IMR-90 (cell line): ENCODE results near the gene RTN4IP1. TPM values are rescaled to one million over a fixed set of nuclear protein-coding genes. Genes with fewer than 3 reads are reported as not detected.

Experiments
- ATAC-seq: fragments of 200-7000 bp; cut with Tn5 transposase; 2 replicates; pipeline ENCODE4 v1.9.1; 2020; ENCODE audit warnings: low read depth, mild to moderate bottlenecking, moderate library complexity
- BruUV-seq: library from RNA; stranded (reverse); fragments of 400-500 nt; replicated peaks from 2 replicates; lab custom pipeline; 2021; lab: Mats Ljungman, UMichigan
- CTCF ChIA-PET: fragments of 300-600 bp; formaldehyde crosslinking; extraction: SDS; loops from one replicate; lab custom pipeline; 2021; ENCODE audit warnings: antibody characterized with exemption; lab: Yijun Ruan, JAX
- POLR2A ChIA-PET: fragments of 300-600 bp; sonication (Branson Sonifier 250); formaldehyde crosslinking; loops from one replicate; lab custom pipeline; 2022; ENCODE audit warnings: antibody characterized with exemption; ENCODE audit not compliant: unreplicated experiment; lab: Charles Lee
- DNase-seq: peaks from one replicate; pipeline ENCODE4 v3.0.0; 2013
- H2AFZ ChIP-seq: replicated peaks from 2 replicates; pipeline ENCODE3; 2013; ENCODE audit warnings: low read length, mild to moderate bottlenecking; ENCODE audit not compliant: poor library complexity
- H2AK5ac ChIP-seq: 2 replicates; pipeline ENCODE4 v1.6.1; 2013; ENCODE audit warnings: low read depth, low read length, inconsistent platforms
- H2AK9ac ChIP-seq: replicated peaks from 2 replicates; pipeline ENCODE3; 2013; ENCODE audit warnings: mild to moderate bottlenecking, low read depth, low read length, moderate library complexity; ENCODE audit not compliant: poor library complexity
- H2BK120ac ChIP-seq: 2 replicates; pipeline ENCODE4 v1.6.1; 2013; ENCODE audit warnings: low read depth, low read length, inconsistent platforms
- H2BK15ac ChIP-seq: 3 replicates; pipeline ENCODE4 v1.6.1; 2013; ENCODE audit warnings: low read depth, low read length, inconsistent platforms
- H2BK20ac ChIP-seq: 2 replicates; pipeline ENCODE4 v1.6.1; 2013; ENCODE audit warnings: low read depth, mild to moderate bottlenecking, inconsistent platforms, low read length, moderate library complexity
- H2BK5ac ChIP-seq: 2 replicates; pipeline ENCODE4 v1.6.1; 2013; ENCODE audit warnings: mild to moderate bottlenecking, low read depth, low read length, inconsistent platforms; ENCODE audit not compliant: poor library complexity, severe bottlenecking
- H3K14ac ChIP-seq: replicated peaks from 2 replicates; pipeline ENCODE4 v1.6.1; 2013; ENCODE audit warnings: low read depth, low read length, inconsistent platforms
- H3K18ac ChIP-seq: 2 replicates; pipeline ENCODE4 v1.6.1; 2013; ENCODE audit warnings: low read depth, low read length, control low read depth
- H3K23ac ChIP-seq: 2 replicates; pipeline ENCODE4 v1.6.1; 2013; ENCODE audit warnings: low read depth, low read length, inconsistent platforms
- H3K27ac ChIP-seq: 2 replicates; pipeline ENCODE4 v1.5.1; 2013; ENCODE audit warnings: mild to moderate bottlenecking, control low read depth, low read length; ENCODE audit not compliant: insufficient read depth
- H3K27me3 ChIP-seq: 2 replicates; pipeline ENCODE4 v1.6.1; 2013; ENCODE audit warnings: low read length; ENCODE audit not compliant: control insufficient read depth, insufficient read depth
- H3K36me3 ChIP-seq: 2 replicates; pipeline ENCODE4 v1.6.1; 2013; ENCODE audit warnings: low read length, mixed read lengths; ENCODE audit not compliant: control insufficient read depth, insufficient read depth
- H3K4ac ChIP-seq: 2 replicates; pipeline ENCODE4 v1.6.1; 2013; ENCODE audit warnings: low read depth, low read length, inconsistent platforms
- H3K4me1 ChIP-seq: 2 replicates; pipeline ENCODE4 v1.6.1; 2013; ENCODE audit warnings: low read length, mixed read lengths; ENCODE audit not compliant: control insufficient read depth, insufficient read depth
- H3K4me2 ChIP-seq: 2 replicates; pipeline ENCODE4 v1.6.1; 2013; ENCODE audit warnings: low read depth, mild to moderate bottlenecking, control low read depth, low read length, moderate library complexity
- H3K4me3 ChIP-seq: 2 replicates; pipeline ENCODE4 v1.5.1; 2013; ENCODE audit warnings: low read depth, mild to moderate bottlenecking, control low read depth, low read length, moderate library complexity; ENCODE audit not compliant: insufficient read depth
- H3K56ac ChIP-seq: 2 replicates; pipeline ENCODE4 v1.6.1; 2013; ENCODE audit warnings: low read length, inconsistent platforms; ENCODE audit not compliant: insufficient read depth; ENCODE audit errors: extremely low read depth
- H3K79me1 ChIP-seq, 2 experiments: 2 replicates each; pipeline ENCODE4 v1.6.1; 2013; ENCODE audit warnings: low read length in 2 of 2, inconsistent platforms in 1 of 2, low read depth in 1 of 2
- H3K9ac ChIP-seq: 2 replicates; pipeline ENCODE4 v1.6.1; 2013; ENCODE audit warnings: low read depth, low read length, control low read depth
- H3K9me1 ChIP-seq: 2 replicates; pipeline ENCODE4 v1.6.1; 2013; ENCODE audit warnings: low read length, inconsistent platforms; ENCODE audit not compliant: insufficient read depth
- H3K9me3 ChIP-seq: 2 replicates; pipeline ENCODE4 v1.6.1; 2013; ENCODE audit warnings: low read length; ENCODE audit not compliant: control insufficient read depth, insufficient read depth
- H4K20me1 ChIP-seq: 2 replicates; pipeline ENCODE4 v1.6.1; 2013; ENCODE audit warnings: low read length, inconsistent platforms; ENCODE audit not compliant: insufficient read depth
- H4K5ac ChIP-seq: 2 replicates; pipeline ENCODE4 v1.6.1; 2013; ENCODE audit warnings: mild to moderate bottlenecking, low read depth, low read length, control low read depth
- H4K8ac ChIP-seq, 2 experiments: 2 replicates each; pipeline ENCODE4 v1.6.1; 2013; ENCODE audit warnings: low read depth in 2 of 2, low read length in 2 of 2, control low read depth in 1 of 2, inconsistent platforms in 1 of 2
- H4K91ac ChIP-seq: 2 replicates; pipeline ENCODE4 v1.6.1; 2013; ENCODE audit warnings: low read depth, low read length, inconsistent platforms; ENCODE audit not compliant: insufficient read depth
- CHD1 ChIP-seq: IDR thresholded peaks from 2 replicates; pipeline ENCODE4 v1.6.1; 2012; ENCODE audit warnings: low read depth, low read length, improper control_type of control experiment
- MAFK ChIP-seq: IDR thresholded peaks from 2 replicates; pipeline ENCODE4 v1.6.1; 2012; ENCODE audit warnings: low read depth, low read length, improper control_type of control experiment
- MAZ ChIP-seq: IDR thresholded peaks from 2 replicates; pipeline ENCODE4 v1.6.1; 2012; ENCODE audit warnings: low read depth, mild to moderate bottlenecking, low read length, improper control_type of control experiment, moderate library complexity, borderline replicate concordance
- MXI1 ChIP-seq: IDR thresholded peaks from 2 replicates; pipeline ENCODE4 v1.6.1; 2012; ENCODE audit warnings: low read depth, mild to moderate bottlenecking, low read length, moderate library complexity, borderline replicate concordance
- POLR2A ChIP-seq: IDR thresholded peaks from 2 replicates; pipeline ENCODE4 v1.6.1; 2012; ENCODE audit warnings: mild to moderate bottlenecking, low read depth, low read length
- RAD21 ChIP-seq: IDR thresholded peaks from 2 replicates; pipeline ENCODE4 v1.6.1; 2012; ENCODE audit warnings: low read length, improper control_type of control experiment
- RCOR1 ChIP-seq: IDR thresholded peaks from 2 replicates; pipeline ENCODE4 v1.6.1; 2012; ENCODE audit warnings: mild to moderate bottlenecking, low read length, improper control_type of control experiment; ENCODE audit not compliant: insufficient replicate concordance
- SMC3 ChIP-seq: fragments of 150-350 bp; IDR thresholded peaks from 2 replicates; pipeline ENCODE4 v1.6.1; 2016; ENCODE audit warnings: low read depth, mild to moderate bottlenecking, antibody characterized with exemption, low read length, moderate library complexity
- USF2 ChIP-seq: fragments of 150-350 bp; IDR thresholded peaks from 2 replicates; pipeline ENCODE4 v1.6.1; 2017; ENCODE audit warnings: mild to moderate bottlenecking, antibody characterized with exemption, low read length, low read depth
- WGBS, 2 experiments: methylation state at CpG; one replicate each; pipeline versions ENCODE4 v1.1.5 to v1.1.7; 2013; ENCODE audit warnings: missing lambda C conversion rate in 2 of 2; ENCODE audit not compliant: insufficient read length in 1 of 2; ENCODE audit errors: extremely low coverage in 2 of 2; 5-methylcytosine and 5-hydroxymethylcytosine counted together
- dilution Hi-C: fragments of 300-500 bp; cut with HindIII; formaldehyde crosslinking; loops from one replicate; pipeline ENCODE4 v1.14.3; 2018; ENCODE audit warnings: low sequenced_read_pairs; ENCODE audit not compliant: unreplicated experiment
- in situ Hi-C: fragments of 300-500 bp; cut with MboI; formaldehyde crosslinking; loops from 3 replicates; pipeline ENCODE4 v1.14.3; 2019; ENCODE audit warnings: low sequenced_read_pairs, inconsistent platforms, mixed read lengths
- intact Hi-C: fragments of 100-400 bp; cut with micrococcal nuclease; formaldehyde crosslinking; loops from 2 replicates; pipeline ENCODE4 v1.10.0; 2022
- polyA plus RNA-seq, 3 experiments: library from polyadenylated mRNA; depleted of rRNA; stranded (reverse); fragments of >200 nt; gene quantifications; 2 replicates each; pipeline ENCODE4 v1.2.3, GENCODE V29; 2012; ENCODE audit warnings: low replicate concordance in 1 of 3
- total RNA-seq: library from RNA; depleted of rRNA; stranded (reverse); fragments of >200 nt; gene quantifications from 2 replicates; pipeline ENCODE4 v1.2.3, GENCODE V29; 2012
- TF ChIP-seq, protein P1 (sequence below): conservative IDR thresholded peaks from 2 replicates; pipeline ENCODE4 v1.5.1; 2012; ENCODE audit warnings: mild to moderate bottlenecking, low read depth, low read length, improper control_type of control experiment

Gene RTN4IP1
- total and polyA plus RNA-seq, 2 of the 4 experiments (the other 2 are of a cell fraction) = 5.7 to 9.9 TPM

DNA sequence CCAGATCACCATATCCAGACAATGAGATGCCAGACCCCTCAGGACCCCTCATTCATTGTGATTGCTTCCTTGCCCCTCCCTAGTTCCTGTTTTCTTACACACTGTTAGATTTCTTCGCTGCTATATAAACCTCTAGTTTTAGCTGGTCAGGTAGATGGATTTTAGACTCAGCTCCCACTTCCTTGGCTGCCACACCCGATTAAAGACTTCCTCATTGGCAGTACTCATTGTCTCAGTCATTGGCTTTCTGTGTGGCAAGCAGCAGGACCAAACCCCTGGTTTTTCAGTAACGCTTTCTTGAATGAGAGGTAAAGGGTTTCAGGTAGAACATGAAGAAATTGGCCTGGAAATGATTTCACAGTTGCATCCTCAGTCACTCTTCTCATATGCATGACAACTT, 48.0 kb upstream of the RTN4IP1 start:
- H3K56ac ChIP-seq = no peak overlapping the region
- BruUV-seq = no TSS peak
- in situ Hi-C loops = no loop called here
- ATAC-seq = no peak
- H2AK9ac ChIP-seq = no peak overlapping the region
- CTCF ChIA-PET = no interaction called here
- H2AK5ac ChIP-seq = no peak overlapping the region
- H4K5ac ChIP-seq = no peak overlapping the region
- H3K27ac ChIP-seq = no peak overlapping the region
- no peaks in the 10 kb centered on the region for H3K4me1 ChIP-seq
- no peak overlapping the region for H3K4me3 ChIP-seq
- no peak overlapping the region for H4K91ac ChIP-seq
- H3K27me3 ChIP-seq = no peaks in the 10 kb centered on the region
- no peak overlapping the region for H2AFZ ChIP-seq
- H3K23ac ChIP-seq = no peak overlapping the region
- H3K4ac ChIP-seq = no peak overlapping the region
- intact Hi-C loops = no loop called here
- no peak overlapping the region for H3K9ac ChIP-seq
- H4K8ac ChIP-seq = no peak overlapping the region
- WGBS, 2 experiments = no CpG with 5 or more reads among the region's 3 CpGs
- no peaks in the 10 kb centered on the region for H3K79me1 ChIP-seq
- no peak overlapping the region for H2BK5ac ChIP-seq
- TF ChIP-seq RCOR1 (no peak), POLR2A (no peak), SMC3 (no peak), CHD1 (no peak), MAFK (no peak), MXI1 (no peak), USF2 (no peak), MAZ (no peak), RAD21 (no peak)
- TF ChIP-seq, protein P1, sequence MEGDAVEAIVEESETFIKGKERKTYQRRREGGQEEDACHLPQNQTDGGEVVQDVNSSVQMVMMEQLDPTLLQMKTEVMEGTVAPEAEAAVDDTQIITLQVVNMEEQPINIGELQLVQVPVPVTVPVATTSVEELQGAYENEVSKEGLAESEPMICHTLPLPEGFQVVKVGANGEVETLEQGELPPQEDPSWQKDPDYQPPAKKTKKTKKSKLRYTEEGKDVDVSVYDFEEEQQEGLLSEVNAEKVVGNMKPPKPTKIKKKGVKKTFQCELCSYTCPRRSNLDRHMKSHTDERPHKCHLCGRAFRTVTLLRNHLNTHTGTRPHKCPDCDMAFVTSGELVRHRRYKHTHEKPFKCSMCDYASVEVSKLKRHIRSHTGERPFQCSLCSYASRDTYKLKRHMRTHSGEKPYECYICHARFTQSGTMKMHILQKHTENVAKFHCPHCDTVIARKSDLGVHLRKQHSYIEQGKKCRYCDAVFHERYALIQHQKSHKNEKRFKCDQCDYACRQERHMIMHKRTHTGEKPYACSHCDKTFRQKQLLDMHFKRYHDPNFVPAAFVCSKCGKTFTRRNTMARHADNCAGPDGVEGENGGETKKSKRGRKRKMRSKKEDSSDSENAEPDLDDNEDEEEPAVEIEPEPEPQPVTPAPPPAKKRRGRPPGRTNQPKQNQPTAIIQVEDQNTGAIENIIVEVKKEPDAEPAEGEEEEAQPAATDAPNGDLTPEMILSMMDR = no peak
- no peaks in the 10 kb centered on the region for H4K20me1 ChIP-seq
- H3K9me1 ChIP-seq = no peaks in the 10 kb centered on the region
- DNase-seq = no peak
- no peak overlapping the region for H2BK20ac ChIP-seq
- H3K14ac ChIP-seq = no peak overlapping the region
- dilution Hi-C loops = no loop called here
- H3K4me2 ChIP-seq = no peak overlapping the region
- no peaks in the 10 kb centered on the region for H3K9me3 ChIP-seq
- no peak overlapping the region for H2BK120ac ChIP-seq
- no peaks in the 10 kb centered on the region for H3K36me3 ChIP-seq
- H2BK15ac ChIP-seq = no peak overlapping the region
- H3K18ac ChIP-seq = no peak overlapping the region
- POLR2A ChIA-PET = no interaction called here
